Activated T-helper 17 cell treated with anti-CD3 and anti-CD28 coated beads, Interleukin-2, amount 50 U/mL, for 72 hours (primary cell): ENCODE results near the gene ZNF79. TPM values are rescaled to one million over a fixed set of nuclear protein-coding genes. Genes with fewer than 3 reads are reported as not detected.

Experiments
- ATAC-seq: fragments of 150-1000 bp; cut with Tn5 transposase; replicated peaks from 2 replicates; pipeline ENCODE4 v1.10.0; 2021; ENCODE audit warnings: mild to moderate bottlenecking, moderate library complexity
- H3K27ac Mint-ChIP-seq: one replicate; pipeline ENCODE4 v1.8.0; 2022; ENCODE audit warnings: mixed read lengths
- H3K27me3 Mint-ChIP-seq: one replicate; pipeline ENCODE4 v1.8.0; 2022; ENCODE audit warnings: mixed read lengths
- H3K36me3 Mint-ChIP-seq: one replicate; pipeline ENCODE4 v1.8.0; 2022; ENCODE audit warnings: low read depth, mild to moderate bottlenecking, mixed read lengths
- H3K4me1 Mint-ChIP-seq: one replicate; pipeline ENCODE4 v1.8.0; 2022; ENCODE audit warnings: mixed read lengths
- H3K4me3 Mint-ChIP-seq: one replicate; pipeline ENCODE4 v1.8.0; 2022; ENCODE audit warnings: mild to moderate bottlenecking, mixed read lengths
- H3K9me3 Mint-ChIP-seq: one replicate; pipeline ENCODE4 v1.8.0; 2022; ENCODE audit warnings: mixed read lengths
- total RNA-seq, 2 donors: library from RNA; stranded (reverse); gene quantifications; one replicate each; pipeline ENCODE4 v1.2.3, GENCODE V29; 2022

The ZNF79 gene
- total RNA-seq, 2 donors from 2014 or later, result 10.1 to 11.3 TPM

- no peak for ATAC-seq
- Mint-ChIP-seq H3K9me3 (no peaks in the 10 kb centered on the region), H3K27ac (no peak overlapping the region), H3K4me1 (no peaks in the 10 kb centered on the region), H3K36me3 (no peaks in the 10 kb centered on the region), H3K4me3 (no peak overlapping the region), H3K27me3 (peaks cover 13% of the 10 kb centered on the region)
These were observed 17.2 kb upstream of the ZNF79 start for GRCh38 chr9:127406799-127407491.

- Mint-ChIP-seq H3K9me3 (no peaks in the 10 kb centered on the region), H3K27me3 (peaks cover 12% of the 10 kb centered on the region), H3K4me1 (no peaks in the 10 kb centered on the region), H3K4me3 (no peak overlapping the region), H3K36me3 (no peaks in the 10 kb centered on the region), H3K27ac (no peak overlapping the region)
- no peak for ATAC-seq
These were observed 16.7 kb upstream of the ZNF79 start for GRCh38 chr9:127407492-127407843.

- no peak for ATAC-seq
- no peaks in the 10 kb centered on the region for H3K4me1 Mint-ChIP-seq
- H3K9me3 Mint-ChIP-seq, result no peaks in the 10 kb centered on the region
- no peaks in the 10 kb centered on the region for H3K36me3 Mint-ChIP-seq
- H3K27me3 Mint-ChIP-seq, result peaks cover 33% of the 10 kb centered on the region
- no peak overlapping the region for H3K27ac Mint-ChIP-seq
- H3K4me3 Mint-ChIP-seq, result no peak overlapping the region
These were observed 13.1 kb upstream of the ZNF79 start for GRCh38 chr9:127411122-127411521.

- Mint-ChIP-seq H3K27ac (no peak overlapping the region), H3K4me1 (no peaks in the 10 kb centered on the region), H3K36me3 (no peaks in the 10 kb centered on the region), H3K4me3 (no peak overlapping the region), H3K9me3 (no peaks in the 10 kb centered on the region), H3K27me3 (peaks cover 34% of the 10 kb centered on the region)
- no peak for ATAC-seq
These were observed 9.0 kb upstream of the ZNF79 start for GRCh38 chr9:127415141-127415540.

- ATAC-seq, result no peak
- Mint-ChIP-seq H3K4me1 (no peaks in the 10 kb centered on the region), H3K27me3 (peaks cover 34% of the 10 kb centered on the region), H3K36me3 (no peaks in the 10 kb centered on the region), H3K9me3 (no peaks in the 10 kb centered on the region), H3K4me3 (no peak overlapping the region), H3K27ac (no peak overlapping the region)
These were observed 8.5 kb upstream of the ZNF79 start for GRCh38 chr9:127415657-127416056.

- H3K4me3 Mint-ChIP-seq, result no peak overlapping the region
- H3K36me3 Mint-ChIP-seq, result no peaks in the 10 kb centered on the region
- H3K4me1 Mint-ChIP-seq, result peaks cover 2% of the 10 kb centered on the region
- H3K9me3 Mint-ChIP-seq, result no peaks in the 10 kb centered on the region
- peaks cover 27% of the 10 kb centered on the region for H3K27me3 Mint-ChIP-seq
- H3K27ac Mint-ChIP-seq, result no peak overlapping the region
- no peak for ATAC-seq
These were observed 6.8 kb upstream of the ZNF79 start for GRCh38 chr9:127417131-127418036.

- no peak overlapping the region for H3K27ac Mint-ChIP-seq
- peak; percentile 42 for ATAC-seq
- peaks cover 24% of the 10 kb centered on the region for H3K27me3 Mint-ChIP-seq
- no peak overlapping the region for H3K4me3 Mint-ChIP-seq
- H3K4me1 Mint-ChIP-seq, result peaks cover 9% of the 10 kb centered on the region
- H3K9me3 Mint-ChIP-seq, result no peaks in the 10 kb centered on the region
- no peaks in the 10 kb centered on the region for H3K36me3 Mint-ChIP-seq
These were observed 6.1 kb upstream of the ZNF79 start for GRCh38 chr9:127418037-127418471.

- no peak for ATAC-seq
- peaks cover 16% of the 10 kb centered on the region for H3K27me3 Mint-ChIP-seq
These were observed 4.8 kb upstream of the ZNF79 start for GRCh38 chr9:127419348-127419747.

GRCh38 chr9:127421057-127421456, 3.1 kb upstream of the ZNF79 start:
- H3K9me3 Mint-ChIP-seq, result no peaks in the 10 kb centered on the region
- ATAC-seq, result no peak
- H3K4me1 Mint-ChIP-seq, result peaks cover 13% of the 10 kb centered on the region
- H3K36me3 Mint-ChIP-seq, result peaks cover 24% of the 10 kb centered on the region
- H3K4me3 Mint-ChIP-seq, result no peak overlapping the region
- peaks cover 3% of the 10 kb centered on the region for H3K27me3 Mint-ChIP-seq
- H3K27ac Mint-ChIP-seq, result no peak overlapping the region

More at GRCh38 chr9:127419348-127419747, 4.8 kb upstream of the ZNF79 start:
- peaks cover 13% of the 10 kb centered on the region for H3K4me1 Mint-ChIP-seq
- H3K27ac Mint-ChIP-seq, result no peak overlapping the region
- H3K4me3 Mint-ChIP-seq, result no peak overlapping the region
- H3K9me3 Mint-ChIP-seq, result no peaks in the 10 kb centered on the region
- H3K36me3 Mint-ChIP-seq, result peaks cover 7% of the 10 kb centered on the region

- Mint-ChIP-seq H3K27me3 (no peaks in the 10 kb centered on the region), H3K4me1 (peaks cover 19% of the 10 kb centered on the region), H3K36me3 (peaks cover 36% of the 10 kb centered on the region), H3K4me3 (peak overlapping the region; percentile 100), H3K27ac (no peak overlapping the region), H3K9me3 (no peaks in the 10 kb centered on the region)
- no peak for ATAC-seq
These were observed 1.9 kb upstream of the ZNF79 start for GRCh38 chr9:127422133-127422782.

GRCh38 chr9:127422787-127423186, 1.4 kb upstream of the ZNF79 start:
- Mint-ChIP-seq H3K36me3 (peaks cover 40% of the 10 kb centered on the region), H3K27ac (peak overlapping the region; percentile 96), H3K9me3 (no peaks in the 10 kb centered on the region), H3K27me3 (no peaks in the 10 kb centered on the region), H3K4me3 (peak overlapping the region; percentile 100), H3K4me1 (peaks cover 21% of the 10 kb centered on the region)
- ATAC-seq, result no peak

- Mint-ChIP-seq H3K27me3 (no peaks in the 10 kb centered on the region), H3K4me3 (peak overlapping the region; percentile 100), H3K9me3 (no peaks in the 10 kb centered on the region), H3K36me3 (peaks cover 47% of the 10 kb centered on the region), H3K4me1 (peaks cover 28% of the 10 kb centered on the region), H3K27ac (peak overlapping the region; percentile 96)
- no peak for ATAC-seq
These were observed 677 bp upstream of the ZNF79 start for GRCh38 chr9:127423476-127423933.

- Mint-ChIP-seq H3K4me3 (peak overlapping the region; percentile 100), H3K4me1 (peaks cover 28% of the 10 kb centered on the region)
- peak; percentile 16 for ATAC-seq
These were observed 456 bp downstream of the ZNF79 start for GRCh38 chr9:127424676-127424999.

GRCh38 chr9:127426756-127427155, 2.6 kb downstream of the ZNF79 start:
- H3K27ac Mint-ChIP-seq, result peak overlapping the region; percentile 96
- ATAC-seq, result peak; percentile 83
- H3K36me3 Mint-ChIP-seq, result peaks cover 80% of the 10 kb centered on the region
- peak overlapping the region; percentile 100 for H3K4me3 Mint-ChIP-seq
- no peaks in the 10 kb centered on the region for H3K27me3 Mint-ChIP-seq
- H3K4me1 Mint-ChIP-seq, result peaks cover 38% of the 10 kb centered on the region
- no peaks in the 10 kb centered on the region for H3K9me3 Mint-ChIP-seq

More at GRCh38 chr9:127424676-127424999, 456 bp downstream of the ZNF79 start:
- Mint-ChIP-seq H3K27me3 (no peaks in the 10 kb centered on the region), H3K36me3 (peaks cover 59% of the 10 kb centered on the region), H3K9me3 (no peaks in the 10 kb centered on the region), H3K27ac (peak overlapping the region; percentile 96)
